ENCODE results near the gene GPR37L1.
"Not testable (repeated sequence)": the region's sequence is repeated elsewhere in the genome, so short reads cannot be mapped to it uniquely, and the experiment has no call there.

The GPR37L1 gene

GRCh38 chr1:202162047-202162417, 39.3 kb downstream of the GPR37L1 start:
- H3K36me3 ChIP-seq (ENCODE audit: control insufficient read depth, insufficient read depth, low read length): no peaks in the 10 kb centered on the region
- H3K4me1 ChIP-seq (ENCODE audit: control insufficient read depth, insufficient read depth, low read length): peaks cover 22% of the 10 kb centered on the region
- no peak overlapping the region for H3K27ac ChIP-seq (ENCODE audit: insufficient read depth, low read depth, low read length, poor library complexity, severe bottlenecking)
- H3K4me3 ChIP-seq (ENCODE audit: insufficient read depth, low read depth, low read length): no peak overlapping the region
- no peaks in the 10 kb centered on the region for H3K27me3 ChIP-seq (ENCODE audit: control insufficient read depth, insufficient read depth, low read length, poor library complexity, severe bottlenecking)
- H3K9me3 ChIP-seq (ENCODE audit: control insufficient read depth, low read length): no peaks in the 10 kb centered on the region
- WGBS, 2 experiments: 82 to 84% methylated on average over 4 of the region's 4 CpGs

DNA sequence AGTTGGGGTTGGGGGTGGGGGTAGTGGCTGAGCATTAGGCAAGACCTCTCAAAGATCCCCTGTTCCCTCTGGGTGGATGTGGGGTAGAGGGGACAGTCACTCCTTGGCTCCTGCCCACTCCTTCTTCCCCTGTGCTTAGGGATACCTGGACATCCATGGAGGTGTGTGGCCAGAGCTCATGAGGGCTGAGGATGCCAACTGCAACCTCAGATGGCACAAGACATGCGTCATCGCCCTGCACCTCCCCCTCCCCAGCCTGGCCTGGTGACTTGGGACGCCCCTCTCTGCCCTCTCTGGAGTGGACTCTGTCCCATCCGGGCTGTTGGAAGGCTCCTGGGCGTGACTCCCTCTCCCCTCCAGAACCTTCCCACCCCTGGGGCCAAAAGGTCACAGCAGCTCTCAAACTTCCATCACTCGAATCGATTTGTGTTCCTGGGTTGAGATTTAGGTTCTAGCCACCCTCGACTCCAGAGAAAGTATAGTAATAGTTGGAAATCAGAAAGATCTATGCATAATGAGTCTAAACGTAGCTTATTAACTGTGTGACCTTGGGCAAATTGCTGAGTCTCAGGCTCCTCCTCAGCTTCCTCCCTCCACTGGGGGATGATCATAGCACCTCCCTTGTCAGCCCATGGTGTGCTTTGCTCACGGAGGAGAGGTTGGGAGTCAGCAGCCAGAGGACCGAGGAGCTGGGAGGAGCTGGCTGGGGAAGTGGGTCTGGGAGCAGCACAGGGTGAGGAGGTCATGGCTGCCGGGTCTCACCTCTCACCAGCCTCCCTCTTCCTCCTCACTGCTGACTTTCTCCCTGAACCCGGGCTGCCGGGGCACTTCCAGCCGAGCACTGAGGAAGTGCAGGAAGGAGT, 39.9 kb downstream of the GPR37L1 start:
- WGBS, 2 experiments: 77 to 82% methylated on average over 15 of the region's 15 CpGs
- H3K27ac ChIP-seq (ENCODE audit: insufficient read depth, low read depth, low read length, poor library complexity, severe bottlenecking): no peak overlapping the region
- H3K4me3 ChIP-seq (ENCODE audit: insufficient read depth, low read depth, low read length): no peak overlapping the region
- H3K9me3 ChIP-seq (ENCODE audit: control insufficient read depth, low read length): no peaks in the 10 kb centered on the region
- no peaks in the 10 kb centered on the region for H3K36me3 ChIP-seq (ENCODE audit: control insufficient read depth, insufficient read depth, low read length)
- H3K27me3 ChIP-seq (ENCODE audit: control insufficient read depth, insufficient read depth, low read length, poor library complexity, severe bottlenecking): no peaks in the 10 kb centered on the region
- peaks cover 22% of the 10 kb centered on the region for H3K4me1 ChIP-seq (ENCODE audit: control insufficient read depth, insufficient read depth, low read length)

DNA sequence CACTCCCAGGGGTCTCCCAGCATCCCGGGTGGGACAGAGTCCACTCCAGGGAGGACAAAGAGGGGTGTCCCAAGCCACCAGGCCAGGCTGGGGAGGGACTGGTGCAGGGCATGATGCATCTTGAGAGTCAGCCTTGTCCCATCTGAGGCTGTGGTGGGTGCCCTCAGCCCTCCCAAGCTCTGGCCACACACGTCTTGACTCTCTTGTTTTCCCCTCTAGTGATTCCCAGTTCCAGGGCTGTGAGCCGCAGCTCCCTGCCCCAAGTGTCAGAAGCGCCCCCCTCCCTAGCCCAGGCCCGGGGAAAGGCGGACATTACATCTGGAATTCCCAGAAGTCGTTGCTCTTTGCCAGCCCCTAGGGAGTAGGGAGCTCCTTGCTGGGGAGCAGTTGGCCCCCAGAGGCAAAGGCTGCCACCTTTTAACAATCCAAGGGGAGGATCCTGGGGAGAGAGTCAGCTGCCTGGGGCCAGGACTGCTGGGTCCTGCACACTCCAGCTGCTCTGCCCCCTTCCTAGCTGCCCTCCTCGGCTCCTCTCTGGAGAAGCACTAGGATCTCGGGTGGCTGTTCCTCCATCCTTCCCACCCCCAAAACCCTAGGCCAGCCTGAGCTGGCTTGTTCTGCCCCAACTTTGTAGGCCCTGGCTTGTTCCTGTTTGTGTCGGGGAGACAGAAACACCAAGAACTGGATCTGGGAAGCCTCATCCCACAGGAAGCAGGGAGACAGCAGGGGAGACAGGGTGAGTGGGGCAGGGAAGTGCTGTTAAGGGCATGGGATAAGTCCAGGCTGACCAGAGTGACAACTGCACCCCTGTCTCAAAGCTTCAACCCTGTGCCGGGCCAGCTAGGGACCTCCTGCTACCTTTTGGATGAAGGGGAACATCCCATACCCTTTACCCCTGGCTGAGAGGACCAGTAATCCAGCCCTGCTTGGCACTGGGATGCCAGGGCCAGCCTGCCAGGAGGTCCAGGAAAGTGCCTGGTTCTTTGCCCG, 40.9 kb downstream of the GPR37L1 start:
- Histone ChIP-seq H3K36me3 (ENCODE audit: control insufficient read depth, insufficient read depth, low read length) (no peaks in the 10 kb centered on the region), H3K27ac (ENCODE audit: insufficient read depth, low read depth, low read length, poor library complexity, severe bottlenecking) (no peak overlapping the region), H3K4me3 (ENCODE audit: insufficient read depth, low read depth, low read length) (no peak overlapping the region), H3K4me1 (ENCODE audit: control insufficient read depth, insufficient read depth, low read length) (peaks cover 22% of the 10 kb centered on the region), H3K27me3 (ENCODE audit: control insufficient read depth, insufficient read depth, low read length, poor library complexity, severe bottlenecking) (no peaks in the 10 kb centered on the region), H3K9me3 (ENCODE audit: control insufficient read depth, low read length) (no peaks in the 10 kb centered on the region)
- 78 to 79% methylated on average over 12 of the region's 12 CpGs for WGBS, 2 experiments

- H3K4me1 ChIP-seq (ENCODE audit: control insufficient read depth, insufficient read depth, low read length): peaks cover 22% of the 10 kb centered on the region
- no peaks in the 10 kb centered on the region for H3K9me3 ChIP-seq (ENCODE audit: control insufficient read depth, low read length)
- H3K36me3 ChIP-seq (ENCODE audit: control insufficient read depth, insufficient read depth, low read length): no peaks in the 10 kb centered on the region
- no peak overlapping the region for H3K4me3 ChIP-seq (ENCODE audit: insufficient read depth, low read depth, low read length)
- H3K27me3 ChIP-seq (ENCODE audit: control insufficient read depth, insufficient read depth, low read length, poor library complexity, severe bottlenecking): no peaks in the 10 kb centered on the region
- WGBS, 2 experiments: 85 to 89% methylated on average over 11 of the region's 11 CpGs
- H3K27ac ChIP-seq (ENCODE audit: insufficient read depth, low read depth, low read length, poor library complexity, severe bottlenecking): no peak overlapping the region
Observed at GRCh38 chr1:202164271-202165037, 41.7 kb downstream of the GPR37L1 start.

DNA sequence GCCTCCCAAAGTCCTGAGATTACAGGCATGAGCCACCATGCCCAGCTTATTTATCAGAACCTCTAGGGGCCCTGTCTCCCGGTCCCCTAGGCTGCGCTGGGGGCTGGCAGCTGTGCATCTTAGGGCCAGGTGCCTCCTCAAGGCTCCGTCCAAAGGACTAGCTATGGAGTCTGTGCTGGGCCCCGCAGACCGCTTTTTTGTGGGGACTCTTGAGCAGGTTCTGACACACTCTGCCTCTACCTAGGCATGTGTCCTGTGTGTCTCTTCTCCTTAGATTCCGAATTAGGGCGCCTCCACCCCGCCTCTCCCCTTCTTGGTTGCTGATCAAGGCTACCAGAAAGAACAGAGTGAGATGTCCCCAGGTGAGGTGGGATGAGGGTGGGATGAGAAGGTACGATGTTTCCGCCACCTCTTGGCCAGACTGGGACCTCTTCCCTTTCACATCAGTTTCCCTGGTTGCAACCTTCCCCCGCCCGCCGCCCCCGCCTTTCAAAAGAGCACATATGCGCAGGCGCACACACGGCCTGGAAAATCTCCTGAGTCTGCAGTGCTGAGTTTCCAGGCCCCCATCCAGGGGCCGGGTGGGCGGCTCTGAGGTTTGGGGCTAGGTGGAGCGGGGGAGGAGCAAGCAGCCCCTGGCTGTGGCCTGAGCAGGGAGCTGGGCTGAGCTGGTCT, 42.7 kb downstream of the GPR37L1 start:
- Histone ChIP-seq H3K36me3 (ENCODE audit: control insufficient read depth, insufficient read depth, low read length) (no peaks in the 10 kb centered on the region), H3K4me1 (ENCODE audit: control insufficient read depth, insufficient read depth, low read length) (peaks cover 22% of the 10 kb centered on the region), H3K27me3 (ENCODE audit: control insufficient read depth, insufficient read depth, low read length, poor library complexity, severe bottlenecking) (no peaks in the 10 kb centered on the region), H3K4me3 (ENCODE audit: insufficient read depth, low read depth, low read length) (no peak overlapping the region), H3K27ac (ENCODE audit: insufficient read depth, low read depth, low read length, poor library complexity, severe bottlenecking) (no peak overlapping the region), H3K9me3 (ENCODE audit: control insufficient read depth, low read length) (no peaks in the 10 kb centered on the region)
- 85 to 87% methylated on average over 20 of the region's 20 CpGs for WGBS, 2 experiments

GRCh38 chr1:202165942-202166843, 43.5 kb downstream of the GPR37L1 start:
- H3K27ac ChIP-seq (ENCODE audit: insufficient read depth, low read depth, low read length, poor library complexity, severe bottlenecking): no peak overlapping the region

DNA sequence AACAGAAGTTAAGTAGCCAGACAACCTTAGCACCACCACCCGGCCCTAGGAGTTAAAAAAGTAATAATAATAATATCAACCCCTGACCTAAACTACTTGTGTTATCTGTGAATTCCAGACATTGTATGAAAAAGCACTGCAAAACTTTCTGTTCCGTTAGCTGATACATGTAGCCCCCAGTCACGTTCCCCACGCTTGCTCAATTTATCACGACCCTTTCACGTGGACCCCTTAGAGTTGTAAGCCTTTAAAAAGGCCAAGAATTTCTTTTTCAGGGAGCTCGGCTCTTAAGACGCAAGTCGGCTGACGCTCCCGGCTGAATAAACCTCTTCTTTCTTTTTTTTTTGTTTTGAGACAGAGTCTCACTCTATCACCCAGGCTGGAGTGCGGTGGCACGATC, 44.3 kb downstream of the GPR37L1 start:
- H3K27ac ChIP-seq (ENCODE audit: insufficient read depth, low read depth, low read length, poor library complexity, severe bottlenecking); H3K27me3 ChIP-seq (ENCODE audit: control insufficient read depth, insufficient read depth, low read length, poor library complexity, severe bottlenecking); H3K4me3 ChIP-seq (ENCODE audit: insufficient read depth, low read depth, low read length); H3K36me3 ChIP-seq (ENCODE audit: control insufficient read depth, insufficient read depth, low read length); H3K9me3 ChIP-seq (ENCODE audit: control insufficient read depth, low read length): not testable (repeated sequence)
- H3K4me1 ChIP-seq (ENCODE audit: control insufficient read depth, insufficient read depth, low read length): peaks cover 11% of the 10 kb centered on the region
- 86 to 87% methylated on average over 12 to 13 of the region's 13 CpGs for WGBS, 2 experiments

More at GRCh38 chr1:202165942-202166843, 43.5 kb downstream of the GPR37L1 start:
- no peaks in the 10 kb centered on the region for H3K9me3 ChIP-seq (ENCODE audit: control insufficient read depth, low read length)
- H3K4me1 ChIP-seq (ENCODE audit: control insufficient read depth, insufficient read depth, low read length): peaks cover 18% of the 10 kb centered on the region
- 85 to 87% methylated on average over 9 of the region's 9 CpGs for WGBS, 2 experiments
- no peaks in the 10 kb centered on the region for H3K27me3 ChIP-seq (ENCODE audit: control insufficient read depth, insufficient read depth, low read length, poor library complexity, severe bottlenecking)
- H3K36me3 ChIP-seq (ENCODE audit: control insufficient read depth, insufficient read depth, low read length): no peaks in the 10 kb centered on the region
- H3K4me3 ChIP-seq (ENCODE audit: insufficient read depth, low read depth, low read length): no peak overlapping the region

- WGBS, 2 experiments: 86% methylated on average over 18 of the region's 18 CpGs
- Histone ChIP-seq H3K27ac (ENCODE audit: insufficient read depth, low read depth, low read length, poor library complexity, severe bottlenecking) (no peak overlapping the region), H3K27me3 (ENCODE audit: control insufficient read depth, insufficient read depth, low read length, poor library complexity, severe bottlenecking) (no peaks in the 10 kb centered on the region)
Observed at GRCh38 chr1:202167708-202168415, 45.1 kb downstream of the GPR37L1 start.

More at GRCh38 chr1:202167708-202168415, 45.1 kb downstream of the GPR37L1 start:
- H3K9me3 ChIP-seq (ENCODE audit: control insufficient read depth, low read length): no peaks in the 10 kb centered on the region
- H3K36me3 ChIP-seq (ENCODE audit: control insufficient read depth, insufficient read depth, low read length): no peaks in the 10 kb centered on the region
- peaks cover 4% of the 10 kb centered on the region for H3K4me1 ChIP-seq (ENCODE audit: control insufficient read depth, insufficient read depth, low read length)
- H3K4me3 ChIP-seq (ENCODE audit: insufficient read depth, low read depth, low read length): no peak overlapping the region

Measured in ectodermal cell (in vitro differentiated cells).